DND-41 (cell line): ENCODE results near the gene AJAP1.

ENCODE experiments used
- ATAC-seq: fragments of 200-7000 bp; cut with Tn5 transposase; 3 replicates; pipeline ENCODE4 v1.9.1; 2021; ENCODE audit warnings: low read depth; ENCODE audit not compliant: insufficient read depth
- DNase-seq: peaks from one replicate; pipeline ENCODE4 v3.0.0-alpha.2; 2020
- H2AFZ ChIP-seq: 2 replicates; pipeline ENCODE4 v1.6.0; 2012; ENCODE audit warnings: low read depth, low read length
- H3K27ac ChIP-seq: 2 replicates; pipeline ENCODE4 v1.5.1; 2012; ENCODE audit warnings: low read length, inconsistent platforms
- H3K27me3 ChIP-seq: fragments of 200-600 bp; sonication (generic); 2 replicates; pipeline ENCODE4 v1.6.0; 2012; ENCODE audit warnings: low read length, mild to moderate bottlenecking, inconsistent platforms; ENCODE audit not compliant: insufficient read depth, poor library complexity
- H3K36me3 ChIP-seq: 2 replicates; pipeline ENCODE4 v1.5.1; 2012; ENCODE audit warnings: low read length, inconsistent platforms; ENCODE audit not compliant: insufficient read depth
- H3K4me1 ChIP-seq: 2 replicates; pipeline ENCODE4 v1.5.1; 2012; ENCODE audit warnings: mild to moderate bottlenecking, low read length; ENCODE audit not compliant: insufficient read depth
- H3K4me2 ChIP-seq: 2 replicates; pipeline ENCODE4 v1.6.0; 2012; ENCODE audit warnings: mild to moderate bottlenecking, moderate library complexity, low read length, inconsistent platforms; ENCODE audit not compliant: insufficient read depth
- H3K4me3 ChIP-seq, 2 experiments: fragments of 200-600 bp in 1 of 2; shearing (Covaris generic) in 1 of 2; 2 replicates each; pipeline ENCODE4 v1.5.1; 2012 to 2016; ENCODE audit warnings: inconsistent platforms in 2 of 2, low read length in 2 of 2, mild to moderate bottlenecking in 2 of 2, low read depth in 1 of 2, moderate library complexity in 1 of 2
- H3K79me2 ChIP-seq: 2 replicates; pipeline ENCODE4 v1.6.0; 2012; ENCODE audit warnings: low read length, inconsistent platforms; ENCODE audit not compliant: insufficient read depth
- H3K9ac ChIP-seq: 2 replicates; pipeline ENCODE4 v1.6.0; 2012; ENCODE audit warnings: low read depth, mild to moderate bottlenecking, inconsistent platforms, low read length, moderate library complexity
- H3K9me3 ChIP-seq: 2 replicates; pipeline ENCODE4 v1.5.1; 2012; ENCODE audit warnings: low read length, moderate library complexity, mild to moderate bottlenecking, inconsistent platforms; ENCODE audit not compliant: insufficient read depth, severe bottlenecking
- H4K20me1 ChIP-seq: 2 replicates; pipeline ENCODE4 v1.6.0; 2012; ENCODE audit warnings: low read length; ENCODE audit not compliant: insufficient read depth
- EZH2 ChIP-seq: IDR thresholded peaks from 3 replicates; pipeline ENCODE4 v1.6.1; 2012; ENCODE audit warnings: borderline replicate concordance, low read depth, mild to moderate bottlenecking, moderate library complexity, low read length, inconsistent platforms; ENCODE audit not compliant: severe bottlenecking
- TF ChIP-seq, protein P1 (sequence below): IDR thresholded peaks from 2 replicates; pipeline ENCODE4 v1.5.1; 2012; ENCODE audit warnings: borderline replicate concordance, low read length, moderate library complexity, mild to moderate bottlenecking; ENCODE audit not compliant: poor library complexity, severe bottlenecking; ENCODE audit errors: extremely low read depth

Gene AJAP1

DNA sequence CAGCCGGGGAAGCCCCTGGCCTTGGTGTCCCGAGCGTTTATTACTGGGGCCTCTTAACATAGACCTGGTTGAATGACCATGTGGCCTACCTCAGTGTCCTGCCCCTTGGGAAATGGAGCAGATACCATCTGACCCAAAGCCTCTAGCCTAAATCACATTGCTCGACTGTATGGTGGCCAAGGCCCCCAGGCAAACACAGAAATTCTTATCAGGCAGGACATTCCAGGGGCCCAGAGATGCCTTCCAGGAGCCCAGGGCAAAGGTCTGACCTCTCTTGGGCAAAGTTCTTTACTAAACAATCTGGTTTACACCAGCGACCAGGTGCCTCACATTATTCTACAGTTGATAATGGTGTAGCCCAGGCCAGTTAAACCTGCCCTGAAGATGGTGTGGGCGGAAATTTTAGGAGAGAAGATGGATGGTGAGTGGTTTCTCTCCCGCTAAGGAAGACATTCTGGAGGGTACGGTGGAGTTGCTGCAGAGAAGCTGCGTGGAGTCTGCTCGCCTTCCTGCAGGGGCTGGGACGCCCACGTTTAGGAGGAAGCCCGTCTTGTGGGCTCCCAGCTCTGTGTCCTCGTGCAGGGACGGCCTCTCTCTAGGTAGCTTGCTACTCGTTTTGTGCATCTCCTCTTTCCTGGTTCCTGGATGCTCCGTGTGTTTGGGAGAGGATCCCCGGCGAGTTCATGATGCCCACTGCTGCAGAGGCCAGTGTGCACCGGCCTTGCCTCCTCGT, 21.2 kb downstream of the AJAP1 start:
- ATAC-seq (no peak), DNase-seq (no peak)
- Histone ChIP-seq H3K9ac (no peak overlapping the region), H3K36me3 (no peaks in the 10 kb centered on the region), H4K20me1 (no peaks in the 10 kb centered on the region), H3K27ac (no peak overlapping the region), H3K4me2 (no peak overlapping the region), H3K79me2 (no peaks in the 10 kb centered on the region), H2AFZ (no peak overlapping the region), H3K4me3 (no peak overlapping the region), H3K4me1 (no peaks in the 10 kb centered on the region), H3K9me3 (peaks cover 5% of the 10 kb centered on the region), H3K27me3 (no peaks in the 10 kb centered on the region)
- TF ChIP-seq, protein P1, sequence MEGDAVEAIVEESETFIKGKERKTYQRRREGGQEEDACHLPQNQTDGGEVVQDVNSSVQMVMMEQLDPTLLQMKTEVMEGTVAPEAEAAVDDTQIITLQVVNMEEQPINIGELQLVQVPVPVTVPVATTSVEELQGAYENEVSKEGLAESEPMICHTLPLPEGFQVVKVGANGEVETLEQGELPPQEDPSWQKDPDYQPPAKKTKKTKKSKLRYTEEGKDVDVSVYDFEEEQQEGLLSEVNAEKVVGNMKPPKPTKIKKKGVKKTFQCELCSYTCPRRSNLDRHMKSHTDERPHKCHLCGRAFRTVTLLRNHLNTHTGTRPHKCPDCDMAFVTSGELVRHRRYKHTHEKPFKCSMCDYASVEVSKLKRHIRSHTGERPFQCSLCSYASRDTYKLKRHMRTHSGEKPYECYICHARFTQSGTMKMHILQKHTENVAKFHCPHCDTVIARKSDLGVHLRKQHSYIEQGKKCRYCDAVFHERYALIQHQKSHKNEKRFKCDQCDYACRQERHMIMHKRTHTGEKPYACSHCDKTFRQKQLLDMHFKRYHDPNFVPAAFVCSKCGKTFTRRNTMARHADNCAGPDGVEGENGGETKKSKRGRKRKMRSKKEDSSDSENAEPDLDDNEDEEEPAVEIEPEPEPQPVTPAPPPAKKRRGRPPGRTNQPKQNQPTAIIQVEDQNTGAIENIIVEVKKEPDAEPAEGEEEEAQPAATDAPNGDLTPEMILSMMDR = no peak
- TF ChIP-seq EZH2 = no peak

DNA sequence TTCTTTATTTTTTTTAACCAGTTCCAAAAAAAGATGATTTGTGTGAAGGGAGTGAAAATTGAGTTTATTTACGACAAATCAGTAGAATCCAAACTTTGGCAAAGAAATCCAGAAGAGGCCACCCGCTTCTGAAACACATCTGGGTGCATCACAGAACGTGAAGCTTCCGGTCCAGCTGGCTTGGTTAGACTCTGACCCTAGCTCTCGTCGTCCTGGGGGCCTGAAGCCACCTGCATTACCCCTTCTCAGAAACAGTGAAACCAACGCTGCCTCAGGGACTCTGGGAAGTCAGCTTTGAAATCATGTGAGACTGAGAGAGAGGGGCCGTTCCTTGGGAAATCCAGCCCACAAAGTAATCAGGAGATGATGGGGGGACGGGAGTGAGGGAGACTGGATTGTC, 21.8 kb downstream of the AJAP1 start:
- Histone ChIP-seq H4K20me1 (no peaks in the 10 kb centered on the region), H3K4me1 (no peaks in the 10 kb centered on the region), H3K79me2 (no peaks in the 10 kb centered on the region), H3K9me3 (peaks cover 5% of the 10 kb centered on the region), H3K4me3 (no peak overlapping the region), H3K9ac (no peak overlapping the region), H3K4me2 (no peak overlapping the region), H2AFZ (no peak overlapping the region), H3K27ac (no peak overlapping the region), H3K36me3 (no peaks in the 10 kb centered on the region), H3K27me3 (no peaks in the 10 kb centered on the region)
- ATAC-seq (no peak), DNase-seq (no peak)
- TF ChIP-seq, protein P1 = no peak
- TF ChIP-seq EZH2 = no peak

GRCh38 chr1:4677608-4678007, 23.2 kb downstream of the AJAP1 start:
- H2AFZ ChIP-seq = no peak overlapping the region
- H3K9ac ChIP-seq = no peak overlapping the region
- no peaks in the 10 kb centered on the region for H3K4me1 ChIP-seq
- no peaks in the 10 kb centered on the region for H3K79me2 ChIP-seq
- H3K9me3 ChIP-seq = peaks cover 5% of the 10 kb centered on the region
- H4K20me1 ChIP-seq = no peaks in the 10 kb centered on the region
- no peaks in the 10 kb centered on the region for H3K27me3 ChIP-seq
- TF ChIP-seq EZH2 = no peak
- TF ChIP-seq, protein P1 = no peak
- H3K4me3 ChIP-seq = no peak overlapping the region
- no peak overlapping the region for H3K27ac ChIP-seq
- no peaks in the 10 kb centered on the region for H3K36me3 ChIP-seq
- ATAC-seq (no peak), DNase-seq (no peak)
- H3K4me2 ChIP-seq = no peak overlapping the region
